HepG2 (cell line): Measurements from ENCODE around the gene TUFM. TPM values are rescaled to one million over a fixed set of nuclear protein-coding genes. Genes with fewer than 3 reads are reported as not detected.
A peak's percentile ranks its signal among the peaks of the same experiment; 100 is the strongest.

Source experiments
- ATF7-NPFF ChIP-seq: sonication (generic); formaldehyde crosslinking; IDR thresholded peaks from 2 replicates; pipeline ENCODE4 v1.8.1; 2023; ENCODE audit warnings: mild to moderate bottlenecking, low read depth, missing genetic modification reagents, moderate library complexity
- GLMP ChIP-seq: sonication (generic); formaldehyde crosslinking; IDR thresholded peaks from 2 replicates; pipeline ENCODE4 v1.9.0; 2021; ENCODE audit warnings: missing genetic modification reagents, mild to moderate bottlenecking, borderline replicate concordance
- HDAC1 ChIP-seq: sonication (generic); formaldehyde crosslinking; IDR thresholded peaks from 2 replicates; pipeline ENCODE4 v1.5.1; 2020; ENCODE audit warnings: mild to moderate bottlenecking, missing genetic modification reagents
- MAFF ChIP-seq: IDR thresholded peaks from 2 replicates; pipeline ENCODE4 v1.6.1; 2011; ENCODE audit warnings: low read depth, low read length, improper control_type of control experiment
- MXI1 ChIP-seq: IDR thresholded peaks from 3 replicates; pipeline ENCODE4 v1.6.1; 2012; ENCODE audit warnings: low read depth, low read length, inconsistent platforms, borderline replicate concordance
- POGK ChIP-seq: sonication (generic); formaldehyde crosslinking; conservative IDR thresholded peaks from 2 replicates; pipeline ENCODE4 v1.8.0; 2022; ENCODE audit warnings: mild to moderate bottlenecking, moderate library complexity, missing genetic modification reagents
- PRMT3 ChIP-seq: sonication (generic); formaldehyde crosslinking; IDR thresholded peaks from 2 replicates; pipeline ENCODE4 v1.8.1; 2022; ENCODE audit warnings: low read depth, mild to moderate bottlenecking, moderate library complexity, missing genetic modification reagents, borderline replicate concordance
- RBM22 ChIP-seq: fragments of 200-400 bp; formaldehyde crosslinking; optimal IDR thresholded peaks from 2 replicates; pipeline ENCODE3; 2017; ENCODE audit warnings: mild to moderate bottlenecking, low read length, moderate library complexity
- SMAD1 ChIP-seq: sonication (generic); formaldehyde crosslinking; IDR thresholded peaks from 2 replicates; pipeline ENCODE4 v1.4.0; 2020; ENCODE audit warnings: missing genetic modification reagents, low read depth, mild to moderate bottlenecking, borderline replicate concordance
- SMARCE1 ChIP-seq: fragments of 450-650 bp; IDR thresholded peaks from 2 replicates; pipeline ENCODE4 v1.6.1; 2017; ENCODE audit warnings: borderline replicate concordance
- SOX5 ChIP-seq: IDR thresholded peaks from 2 replicates; pipeline ENCODE4 v1.6.1; 2016; ENCODE audit warnings: borderline replicate concordance
- TIGD3 ChIP-seq: sonication (generic); formaldehyde crosslinking; IDR thresholded peaks from 2 replicates; pipeline ENCODE4 v1.5.1; 2020; ENCODE audit warnings: mild to moderate bottlenecking, missing genetic modification reagents, borderline replicate concordance
- XBP1 ChIP-seq: sonication (generic); formaldehyde crosslinking; IDR thresholded peaks from 2 replicates; pipeline ENCODE4 v1.5.0; 2020; ENCODE audit warnings: missing genetic modification reagents
- ZBTB25 ChIP-seq: IDR thresholded peaks from 2 replicates; pipeline ENCODE4 v1.6.1; 2018; ENCODE audit warnings: missing genetic modification reagents
- ZBTB49 ChIP-seq: sonication (generic); formaldehyde crosslinking; IDR thresholded peaks from 2 replicates; pipeline ENCODE4 v1.4.0; 2020; ENCODE audit warnings: missing genetic modification reagents, borderline replicate concordance
- ZNF275 ChIP-seq: sonication (generic); formaldehyde crosslinking; IDR thresholded peaks from 2 replicates; pipeline ENCODE4 v1.8.0; 2022; ENCODE audit warnings: missing genetic modification reagents, mild to moderate bottlenecking, inconsistent platforms, borderline replicate concordance
- ZNF329 ChIP-seq: sonication (generic); formaldehyde crosslinking; IDR thresholded peaks from 2 replicates; pipeline ENCODE4 v1.9.0; 2021; ENCODE audit warnings: low read depth, mild to moderate bottlenecking, missing genetic modification reagents
- ZNF460 ChIP-seq: sonication (generic); formaldehyde crosslinking; IDR thresholded peaks from 2 replicates; pipeline ENCODE4 v1.5.1; 2020; ENCODE audit warnings: missing genetic modification reagents, mild to moderate bottlenecking, borderline replicate concordance
- polyA plus RNA-seq, 8 experiments: library from polyadenylated mRNA; depleted of rRNA in 3 of 8; stranded (reverse) in 7 of 8; unstranded in 1 of 8; fragments of >200 nt; fragmentation: Illumina TruSeq in 4 of 8; extraction: Trizol in 4 of 8; gene quantifications; 2 replicates each; pipeline versions ENCODE4 v1.2.1 to v1.2.3, GENCODE V29; 2011 to 2016; ENCODE audit warnings: low read depth in 4 of 8, missing spikeins in 1 of 8, mixed read lengths in 1 of 8; ENCODE audit not compliant: insufficient read depth in 1 of 8
- total RNA-seq, 5 experiments: library from RNA; depleted of rRNA; stranded (reverse); fragments of >200 nt; fragmentation: Illumina TruSeq; extraction: Trizol; gene quantifications; 2 replicates each; pipeline ENCODE4 v1.2.3, GENCODE V29; 2016; ENCODE audit warnings: low read depth in 1 of 5

Gene TUFM
- total and polyA plus RNA-seq, 2 of the 13 experiments (the other 11 are each of a cell fraction or from before 2014, with no cell fraction given) = 206 to 298 TPM

GRCh38 chr16:28823873-28824716 is 22.1 kb downstream of the TUFM start (continued):
- peak; percentile 94 for TF ChIP-seq ZBTB25 (CRISPR knock-in tag)
- no peak for TF ChIP-seq ZNF329 (CRISPR knock-in tag)
- TF ChIP-seq PRMT3 (CRISPR knock-in tag) = no peak
- TF ChIP-seq TIGD3 = no peak
- no peak for TF ChIP-seq GLMP (CRISPR knock-in tag)
- TF ChIP-seq ATF7-NPFF (CRISPR knock-in tag) = no peak; the same call in 1 of the 2 replicates
- no peak for TF ChIP-seq RBM22
- 0 out of 2 replicates have a peak, but pooled peaks have one; percentile 27 for TF ChIP-seq ZBTB49 (CRISPR knock-in tag)
- TF ChIP-seq SMARCE1 = no peak
- TF ChIP-seq HDAC1 = peak; percentile 64
- peak; percentile 69; the same call in 1 of the 3 replicates for TF ChIP-seq MXI1
- TF ChIP-seq XBP1 (CRISPR knock-in tag) = 0 out of 2 replicates have a peak, but pooled peaks have one; percentile 50
- TF ChIP-seq ZNF275 (CRISPR knock-in tag) = peak; percentile 67; the same call in 1 of the 2 replicates
- TF ChIP-seq MAFF = no peak
- no peak for TF ChIP-seq SOX5 (CRISPR knock-in tag)
- TF ChIP-seq POGK (CRISPR knock-in tag) = no peak
- TF ChIP-seq ZNF460 (CRISPR knock-in tag) = no peak
- peak; percentile 92; the same call in 1 of the 2 replicates for TF ChIP-seq SMAD1
